Measurements from ENCODE around the gene C10orf67.

Gene C10orf67

GRCh38 chr10:23326544-23327307 is 17.9 kb downstream of the C10orf67 start:
- in situ Hi-C loops (cut with MboI; ENCODE audit: low sequenced_read_pairs) = no loop called here

- in situ Hi-C loops (cut with MboI; ENCODE audit: low sequenced_read_pairs) = no loop called here
Measured at GRCh38 chr10:23325132-23325531, 19.5 kb downstream of the C10orf67 start.

- in situ Hi-C loops (cut with MboI; ENCODE audit: low sequenced_read_pairs) = loop anchor here (25.0 kb wide), 3 partner anchors 188 to 888 kb away; partner anchors contain the start of gene KIAA1217
Measured at GRCh38 chr10:23324351-23324750, 20.2 kb downstream of the C10orf67 start.

GRCh38 chr10:23322082-23322481 is 22.5 kb downstream of the C10orf67 start:
- in situ Hi-C loops (cut with MboI; ENCODE audit: low sequenced_read_pairs) = loop anchor here (25.0 kb wide), 3 partner anchors 190 to 890 kb away; partner anchors contain the start of gene KIAA1217

GRCh38 chr10:23319835-23320234 is 24.8 kb downstream of the C10orf67 start:
- in situ Hi-C loops (cut with MboI; ENCODE audit: low sequenced_read_pairs) = loop anchor here (25.0 kb wide), 3 partner anchors 192 to 892 kb away; partner anchors contain the start of gene KIAA1217

- in situ Hi-C loops (cut with MboI; ENCODE audit: low sequenced_read_pairs) = loop anchor here (25.0 kb wide), 3 partner anchors 194 to 894 kb away; partner anchors contain the start of gene KIAA1217
Measured at GRCh38 chr10:23318359-23318758, 26.2 kb downstream of the C10orf67 start.

GRCh38 chr10:23317416-23317815 is 27.2 kb downstream of the C10orf67 start:
- in situ Hi-C loops (cut with MboI; ENCODE audit: low sequenced_read_pairs) = loop anchor here (25.0 kb wide), 3 partner anchors 195 to 895 kb away; partner anchors contain the start of gene KIAA1217

GRCh38 chr10:23316406-23316805 is 28.2 kb downstream of the C10orf67 start:
- in situ Hi-C loops (cut with MboI; ENCODE audit: low sequenced_read_pairs) = loop anchor here (25.0 kb wide), 3 partner anchors 196 to 896 kb away; partner anchors contain the start of gene KIAA1217

- in situ Hi-C loops (cut with MboI; ENCODE audit: low sequenced_read_pairs) = loop anchor here (25.0 kb wide), 3 partner anchors 196 to 896 kb away; partner anchors contain the start of gene KIAA1217
Measured at GRCh38 chr10:23315966-23316365, 28.6 kb downstream of the C10orf67 start.

GRCh38 chr10:23314835-23315239 is 29.8 kb downstream of the C10orf67 start:
- in situ Hi-C loops (cut with MboI; ENCODE audit: low sequenced_read_pairs) = loop anchor here (25.0 kb wide), 3 partner anchors 197 to 897 kb away; partner anchors contain the start of gene KIAA1217

- in situ Hi-C loops (cut with MboI; ENCODE audit: low sequenced_read_pairs) = loop anchor here (25.0 kb wide), 3 partner anchors 201 to 901 kb away; partner anchors contain the start of gene KIAA1217
Measured at GRCh38 chr10:23311034-23311433, 33.6 kb downstream of the C10orf67 start.

- in situ Hi-C loops (cut with MboI; ENCODE audit: low sequenced_read_pairs) = loop anchor here (25.0 kb wide), 3 partner anchors 202 to 902 kb away; partner anchors contain the start of gene KIAA1217
Measured at GRCh38 chr10:23310404-23310803, 34.2 kb downstream of the C10orf67 start.

- in situ Hi-C loops (cut with MboI; ENCODE audit: low sequenced_read_pairs) = loop anchor here (25.0 kb wide), 3 partner anchors 212 to 912 kb away; partner anchors contain the start of gene KIAA1217
Measured at GRCh38 chr10:23299961-23300360, 44.6 kb downstream of the C10orf67 start.

- in situ Hi-C loops (cut with MboI; ENCODE audit: low sequenced_read_pairs) = no loop called here
Measured at GRCh38 chr10:23294638-23295247, 49.9 kb downstream of the C10orf67 start.

- in situ Hi-C loops (cut with MboI; ENCODE audit: low sequenced_read_pairs) = no loop called here
Measured at GRCh38 chr10:23293973-23294590, 50.5 kb downstream of the C10orf67 start.

GRCh38 chr10:23293145-23293724 is 51.4 kb downstream of the C10orf67 start:
- in situ Hi-C loops (cut with MboI; ENCODE audit: low sequenced_read_pairs) = no loop called here

GRCh38 chr10:23291551-23292334 is 52.9 kb downstream of the C10orf67 start:
- in situ Hi-C loops (cut with MboI; ENCODE audit: low sequenced_read_pairs) = no loop called here

- in situ Hi-C loops (cut with MboI; ENCODE audit: low sequenced_read_pairs) = no loop called here
Measured at GRCh38 chr10:23284674-23285335, 59.8 kb downstream of the C10orf67 start.

- in situ Hi-C loops (cut with MboI; ENCODE audit: low sequenced_read_pairs) = no loop called here
Measured at GRCh38 chr10:23284155-23284554, 60.4 kb downstream of the C10orf67 start.

All from HL-60/S4 (cell line).